ENCODE measurements around the gene SSBP1. TPM values are rescaled to one million over a fixed set of nuclear protein-coding genes. Genes with fewer than 3 reads are reported as not detected.
"Not testable (repeated sequence)": the region's sequence is repeated elsewhere in the genome, so short reads cannot be mapped to it uniquely, and the experiment has no call there.

SSBP1 gene
- total RNA-seq: 126 and 162 TPM in 2 replicates

- peaks cover 10% of the 10 kb centered on the region for H3K36me3 ChIP-seq (ENCODE audit: control insufficient read depth, insufficient read depth, low read length)
- FAIRE-seq (peak; percentile 62), DNase-seq (ENCODE audit: low read depth) (peak; percentile 88)
- H3K27me3 ChIP-seq (ENCODE audit: control insufficient read depth, insufficient read depth, low read length): no peaks in the 10 kb centered on the region
- peak within 1 kb of the TSS; percentile 80 for H3K4me3 ChIP-seq (ENCODE audit: low read depth, low read length)
- peak; percentile 67 for TF ChIP-seq CTCF (IDR thresholded peaks at IDR 0.05; ENCODE audit: insufficient read depth, low read length, severe bottlenecking)
Measured at GRCh38 chr7:141737836-141738591, at the start of gene SSBP1. SSBP1 (plus strand) TSS chr7:141738358; CDS start chr7:141739167, 809 bp downstream.

- not testable (repeated sequence) for FAIRE-seq; H3K36me3 ChIP-seq (ENCODE audit: control insufficient read depth, insufficient read depth, low read length); H3K4me3 ChIP-seq (ENCODE audit: low read depth, low read length); H3K27me3 ChIP-seq (ENCODE audit: control insufficient read depth, insufficient read depth, low read length); DNase-seq (ENCODE audit: low read depth)
Measured at GRCh38 chr7:141689072-141689825, 48.9 kb upstream of the SSBP1 start.

GRCh38 chr7:141691540-141691939 is 46.6 kb upstream of the SSBP1 start:
- TF ChIP-seq CTCF (IDR thresholded peaks at IDR 0.05; ENCODE audit: insufficient read depth, low read length, severe bottlenecking): no peak
- H3K36me3 ChIP-seq (ENCODE audit: control insufficient read depth, insufficient read depth, low read length): no peaks in the 10 kb centered on the region
- H3K27me3 ChIP-seq (ENCODE audit: control insufficient read depth, insufficient read depth, low read length): no peaks in the 10 kb centered on the region
- no peak overlapping the region for H3K4me3 ChIP-seq (ENCODE audit: low read depth, low read length)
- FAIRE-seq (no peak), DNase-seq (ENCODE audit: low read depth) (no peak)

- no peak for DNase-seq (ENCODE audit: low read depth)
- H3K36me3 ChIP-seq (ENCODE audit: control insufficient read depth, insufficient read depth, low read length): no peaks in the 10 kb centered on the region
- H3K4me3 ChIP-seq (ENCODE audit: low read depth, low read length): no peak overlapping the region
- no peaks in the 10 kb centered on the region for H3K27me3 ChIP-seq (ENCODE audit: control insufficient read depth, insufficient read depth, low read length)
- FAIRE-seq: no peak
- TF ChIP-seq CTCF (IDR thresholded peaks at IDR 0.05; ENCODE audit: insufficient read depth, low read length, severe bottlenecking): no peak
Measured at GRCh38 chr7:141691961-141692360, 46.2 kb upstream of the SSBP1 start.

- H3K4me3 ChIP-seq (ENCODE audit: low read depth, low read length): no peak overlapping the region
- DNase-seq (ENCODE audit: low read depth) (peak; percentile 18), FAIRE-seq (no peak)
- TF ChIP-seq CTCF (IDR thresholded peaks at IDR 0.05; ENCODE audit: insufficient read depth, low read length, severe bottlenecking): no peak
- H3K36me3 ChIP-seq (ENCODE audit: control insufficient read depth, insufficient read depth, low read length): no peaks in the 10 kb centered on the region
- H3K27me3 ChIP-seq (ENCODE audit: control insufficient read depth, insufficient read depth, low read length): no peaks in the 10 kb centered on the region
Measured at GRCh38 chr7:141693082-141693481, 45.1 kb upstream of the SSBP1 start.

- Histone ChIP-seq H3K27me3 (ENCODE audit: control insufficient read depth, insufficient read depth, low read length) (no peaks in the 10 kb centered on the region), H3K36me3 (ENCODE audit: control insufficient read depth, insufficient read depth, low read length) (no peaks in the 10 kb centered on the region), H3K4me3 (ENCODE audit: low read depth, low read length) (no peak overlapping the region)
- no peak for TF ChIP-seq CTCF (IDR thresholded peaks at IDR 0.05; ENCODE audit: insufficient read depth, low read length, severe bottlenecking)
- DNase-seq (ENCODE audit: low read depth): peak; percentile 73
- peak; percentile 92 for FAIRE-seq
Measured at GRCh38 chr7:141695803-141696289, 42.3 kb upstream of the SSBP1 start.
